MCF 10A (cell line): ENCODE results near the gene SUGP1. TPM values are rescaled to one million over a fixed set of nuclear protein-coding genes. Genes with fewer than 3 reads are reported as not detected.

Source experiments
- BruUV-seq: library from RNA; stranded (reverse); fragments of 400-500 nt; replicated peaks from 2 replicates; lab custom pipeline; 2021; lab: Mats Ljungman, UMichigan
- CTCF ChIA-PET: fragments of 300-600 bp; sonication (Branson Sonifier 250); formaldehyde crosslinking; extraction: SDS; loops from one replicate; lab custom pipeline; 2021; ENCODE audit warnings: antibody characterized with exemption, inconsistent platforms; lab: Yijun Ruan, JAX
- POLR2A ChIA-PET: fragments of 300-600, 350-650 bp; sonication (Branson Sonifier 250); formaldehyde crosslinking; extraction: SDS; loops from one replicate; lab custom pipeline; 2020; ENCODE audit warnings: antibody characterized with exemption, inconsistent platforms; lab: Yijun Ruan, JAX
- DNase-seq: peaks from one replicate; pipeline ENCODE4 v3.0.0-alpha.2; 2018; ENCODE audit not compliant: unreplicated experiment
- H3K27ac Mint-ChIP-seq: one replicate; pipeline ENCODE4 v1.8.0; 2022; ENCODE audit warnings: mild to moderate bottlenecking, low read depth, mixed read lengths; ENCODE audit not compliant: unreplicated experiment
- H3K27me3 Mint-ChIP-seq: one replicate; pipeline ENCODE4 v1.8.0; 2022; ENCODE audit warnings: mixed read lengths; ENCODE audit not compliant: insufficient read depth, unreplicated experiment
- H3K36me3 Mint-ChIP-seq: one replicate; pipeline ENCODE4 v1.8.0; 2022; ENCODE audit warnings: mild to moderate bottlenecking, moderate library complexity, mixed read lengths; ENCODE audit not compliant: insufficient read depth, unreplicated experiment
- H3K4me1 Mint-ChIP-seq: one replicate; pipeline ENCODE4 v1.8.0; 2022; ENCODE audit warnings: mixed read lengths; ENCODE audit not compliant: insufficient read depth, unreplicated experiment
- H3K4me3 Mint-ChIP-seq: one replicate; pipeline ENCODE4 v1.8.0; 2022; ENCODE audit warnings: mild to moderate bottlenecking, moderate library complexity, mixed read lengths; ENCODE audit not compliant: unreplicated experiment
- H3K9me3 Mint-ChIP-seq: one replicate; pipeline ENCODE4 v1.8.0; 2022; ENCODE audit warnings: mixed read lengths; ENCODE audit not compliant: unreplicated experiment
- CTCF ChIP-seq: fragments of 200-600 bp; IDR thresholded peaks from one replicate; pipeline ENCODE4 v1.8.0; 2022; ENCODE audit warnings: antibody characterized with exemption, mild to moderate bottlenecking; ENCODE audit not compliant: unreplicated experiment
- intact Hi-C: fragments of 100-400 bp; cut with micrococcal nuclease; formaldehyde crosslinking; loops from 2 replicates; pipeline ENCODE4 v1.14.1; 2022
- total RNA-seq: library from RNA; stranded (reverse); gene quantifications from 2 replicates; pipeline ENCODE4 v1.2.3, GENCODE V29; 2022

The SUGP1 gene
- total RNA-seq, 1 experiment from 2014 or later = 51.1 TPM

DNA sequence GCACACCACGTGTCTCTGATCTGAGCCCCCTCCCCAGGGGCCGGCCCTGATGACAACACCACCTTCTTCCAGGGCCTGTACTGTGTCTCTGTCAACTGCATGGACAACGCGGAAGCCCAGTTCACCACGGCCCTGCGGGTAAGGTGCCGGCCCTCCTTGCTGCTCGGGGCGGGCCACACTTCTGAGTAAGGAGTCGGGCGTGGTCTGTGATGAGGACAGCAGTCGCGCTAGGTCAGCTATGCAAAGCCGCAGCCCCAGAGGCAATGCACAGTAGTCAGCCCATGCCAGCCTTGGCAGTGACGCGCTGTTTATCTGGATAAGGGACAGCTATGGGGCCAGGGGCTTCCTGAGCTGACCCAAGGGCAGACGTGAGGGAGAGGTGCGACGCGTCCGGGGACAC lies 24.9 kb upstream of the SUGP1 start:
- H3K36me3 Mint-ChIP-seq = peaks cover 55% of the 10 kb centered on the region
- DNase-seq = no peak
- H3K27ac Mint-ChIP-seq = no peak overlapping the region
- no TSS peak for BruUV-seq
- no peaks in the 10 kb centered on the region for H3K9me3 Mint-ChIP-seq
- no peaks in the 10 kb centered on the region for H3K27me3 Mint-ChIP-seq
- intact Hi-C loops = no loop called here
- ChIA-PET CTCF (interaction anchor here (1.3 kb wide), 1 partner anchor 16 kb away, joined by 4 read pairs; no protein-coding TSS in a partner anchor), POLR2A (interaction anchor here (0.6 kb wide), 1 partner anchor 172 kb away, joined by 3 read pairs; no protein-coding TSS in a partner anchor)
- H3K4me1 Mint-ChIP-seq = no peaks in the 10 kb centered on the region
- no peak for TF ChIP-seq CTCF
- no peak overlapping the region for H3K4me3 Mint-ChIP-seq

DNA sequence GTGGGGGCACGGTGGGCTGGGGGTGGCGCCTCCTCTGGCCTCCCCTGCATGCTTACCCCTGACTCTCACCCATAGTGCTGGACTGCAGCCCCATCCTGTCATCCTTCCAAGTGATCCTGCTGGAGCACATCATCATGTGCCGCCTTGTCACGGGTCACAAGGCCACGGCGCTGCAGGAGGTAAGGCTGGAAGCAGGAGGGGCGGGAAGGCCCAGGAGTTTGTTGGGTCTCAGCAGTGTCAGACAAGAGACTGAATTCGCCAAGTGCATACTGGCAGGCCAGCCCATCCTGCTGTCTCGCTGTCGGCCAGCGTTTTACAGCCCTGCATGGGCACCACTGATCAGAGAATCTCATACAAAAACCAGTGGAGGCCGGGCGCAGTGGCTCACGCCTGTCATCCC lies 23.5 kb upstream of the SUGP1 start:
- H3K4me1 Mint-ChIP-seq = no peaks in the 10 kb centered on the region
- CTCF ChIA-PET = interaction anchor here (0.6 to 2.8 kb wide), 9 partner anchors 9 to 147 kb away, joined by 3 to 35 read pairs (median 6); no protein-coding TSS in a partner anchor
- intact Hi-C loops = no loop called here

GRCh38 chr19:19343016-19343362 lies 22.7 kb upstream of the SUGP1 start:
- H3K4me3 Mint-ChIP-seq = no peak overlapping the region
- no peaks in the 10 kb centered on the region for H3K27me3 Mint-ChIP-seq
- peaks cover 51% of the 10 kb centered on the region for H3K36me3 Mint-ChIP-seq
- H3K4me1 Mint-ChIP-seq = no peaks in the 10 kb centered on the region
- intact Hi-C loops = no loop called here
- BruUV-seq = no TSS peak
- no peak for DNase-seq
- no peak overlapping the region for H3K27ac Mint-ChIP-seq
- POLR2A ChIA-PET = interaction anchor here (0.5 to 1.2 kb wide), 2 partner anchors 13 to 145 kb away, joined by 3 read pairs; no protein-coding TSS in a partner anchor
- CTCF ChIA-PET = interaction anchor here (0.6 to 2.8 kb wide), 21 partner anchors 9 to 167 kb away, joined by 3 to 35 read pairs (median 4); no protein-coding TSS in a partner anchor
- no peaks in the 10 kb centered on the region for H3K9me3 Mint-ChIP-seq
- peak; percentile 2 for TF ChIP-seq CTCF

More for the DNA sequence above, 23.5 kb upstream of the SUGP1 start:
- Mint-ChIP-seq H3K4me3 (no peak overlapping the region), H3K27me3 (no peaks in the 10 kb centered on the region), H3K36me3 (peaks cover 51% of the 10 kb centered on the region), H3K27ac (no peak overlapping the region), H3K9me3 (no peaks in the 10 kb centered on the region)
- no peak for DNase-seq
- POLR2A ChIA-PET = no interaction called here
- BruUV-seq = no TSS peak
- no peak for TF ChIP-seq CTCF

GRCh38 chr19:19342086-19343015 lies 22.0 kb upstream of the SUGP1 start:
- intact Hi-C loops = loop anchor here (1.0 kb wide), 1 partner anchor 196 kb away; no protein-coding TSS in a partner anchor
- Mint-ChIP-seq H3K9me3 (no peaks in the 10 kb centered on the region), H3K4me1 (no peaks in the 10 kb centered on the region), H3K27me3 (no peaks in the 10 kb centered on the region), H3K4me3 (no peak overlapping the region), H3K27ac (no peak overlapping the region), H3K36me3 (peaks cover 52% of the 10 kb centered on the region)
- CTCF ChIA-PET = interaction anchor here (0.6 to 2.8 kb wide), 28 partner anchors 9 to 337 kb away, joined by 3 to 35 read pairs (median 4); no protein-coding TSS in a partner anchor
- POLR2A ChIA-PET = interaction anchor here (0.5 to 1.2 kb wide), 2 partner anchors 13 to 146 kb away, joined by 3 read pairs; no protein-coding TSS in a partner anchor
- DNase-seq = peak; percentile 66
- peak; percentile 89 for TF ChIP-seq CTCF
- BruUV-seq = no TSS peak
